Ishikawa (cell line): ENCODE data around the gene SELENOV.

Source experiments
- CEBPB ChIP-seq: IDR thresholded peaks from 2 replicates; pipeline ENCODE4 v1.6.1; 2012
- CREB1 ChIP-seq: IDR thresholded peaks from 2 replicates; pipeline ENCODE4 v1.6.1; 2012; ENCODE audit warnings: low read depth
- EGR1 ChIP-seq: IDR thresholded peaks from 2 replicates; pipeline ENCODE4 v1.6.1; 2012
- EP300 ChIP-seq: IDR thresholded peaks from 2 replicates; pipeline ENCODE4 v1.6.1; 2012; ENCODE audit warnings: borderline replicate concordance
- FOXM1 ChIP-seq: IDR thresholded peaks from 2 replicates; pipeline ENCODE4 v1.6.1; 2012; ENCODE audit warnings: low read depth, borderline replicate concordance
- NFIC ChIP-seq: IDR thresholded peaks from 2 replicates; pipeline ENCODE4 v1.6.1; 2012
- RAD21 ChIP-seq: IDR thresholded peaks from 2 replicates; pipeline ENCODE4 v1.6.1; 2012; ENCODE audit warnings: low read depth
- TAF1 ChIP-seq: IDR thresholded peaks from 2 replicates; pipeline ENCODE4 v1.6.1; 2012; ENCODE audit warnings: low read depth, mild to moderate bottlenecking
- TCF12 ChIP-seq: IDR thresholded peaks from 2 replicates; pipeline ENCODE4 v1.6.1; 2012; ENCODE audit warnings: low read depth
- TEAD4 ChIP-seq: IDR thresholded peaks from 2 replicates; pipeline ENCODE4 v1.6.1; 2012
- YY1 ChIP-seq: IDR thresholded peaks from 2 replicates; pipeline ENCODE4 v1.6.1; 2012; ENCODE audit warnings: low read depth
- ZBTB7A ChIP-seq: IDR thresholded peaks from 2 replicates; pipeline ENCODE4 v1.6.1; 2012; ENCODE audit warnings: low read depth
- TF ChIP-seq, protein P1 (sequence below): IDR thresholded peaks from 2 replicates; pipeline ENCODE4 v1.6.1; 2012; ENCODE audit warnings: low read depth, mild to moderate bottlenecking
- TF ChIP-seq, protein P2 (sequence below): IDR thresholded peaks from 2 replicates; pipeline ENCODE4 v1.6.1; 2012
- TF ChIP-seq, protein P3 (sequence below): IDR thresholded peaks from 2 replicates; pipeline ENCODE4 v1.6.1; 2012

SELENOV gene

DNA sequence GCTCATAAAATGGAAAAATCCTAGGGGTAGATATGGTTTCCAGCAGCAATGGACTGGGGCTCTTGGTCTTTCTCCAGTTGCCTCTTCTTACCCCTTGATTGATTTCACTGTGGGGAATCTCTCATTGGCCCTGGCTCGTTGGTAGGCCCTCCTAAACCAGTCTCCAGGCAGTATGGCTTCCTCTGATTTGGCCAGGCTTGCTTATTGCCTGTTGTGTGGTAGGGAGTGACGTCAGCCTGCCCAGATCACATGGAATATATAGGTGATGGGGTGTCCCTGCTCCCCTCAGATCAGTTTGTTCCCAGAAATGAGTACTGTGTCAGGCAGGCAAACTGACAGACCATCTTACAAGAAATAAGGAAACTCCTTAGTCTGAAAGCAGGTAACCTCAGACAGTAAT is 5.7 kb upstream of the SELENOV start:
- TF ChIP-seq NFIC (no peak), RAD21 (no peak), CEBPB (no peak), CREB1 (no peak), EGR1 (no peak), TCF12 (no peak), ZBTB7A (no peak), FOXM1 (no peak), YY1 (no peak), EP300 (no peak)
- TF ChIP-seq, protein P1, sequence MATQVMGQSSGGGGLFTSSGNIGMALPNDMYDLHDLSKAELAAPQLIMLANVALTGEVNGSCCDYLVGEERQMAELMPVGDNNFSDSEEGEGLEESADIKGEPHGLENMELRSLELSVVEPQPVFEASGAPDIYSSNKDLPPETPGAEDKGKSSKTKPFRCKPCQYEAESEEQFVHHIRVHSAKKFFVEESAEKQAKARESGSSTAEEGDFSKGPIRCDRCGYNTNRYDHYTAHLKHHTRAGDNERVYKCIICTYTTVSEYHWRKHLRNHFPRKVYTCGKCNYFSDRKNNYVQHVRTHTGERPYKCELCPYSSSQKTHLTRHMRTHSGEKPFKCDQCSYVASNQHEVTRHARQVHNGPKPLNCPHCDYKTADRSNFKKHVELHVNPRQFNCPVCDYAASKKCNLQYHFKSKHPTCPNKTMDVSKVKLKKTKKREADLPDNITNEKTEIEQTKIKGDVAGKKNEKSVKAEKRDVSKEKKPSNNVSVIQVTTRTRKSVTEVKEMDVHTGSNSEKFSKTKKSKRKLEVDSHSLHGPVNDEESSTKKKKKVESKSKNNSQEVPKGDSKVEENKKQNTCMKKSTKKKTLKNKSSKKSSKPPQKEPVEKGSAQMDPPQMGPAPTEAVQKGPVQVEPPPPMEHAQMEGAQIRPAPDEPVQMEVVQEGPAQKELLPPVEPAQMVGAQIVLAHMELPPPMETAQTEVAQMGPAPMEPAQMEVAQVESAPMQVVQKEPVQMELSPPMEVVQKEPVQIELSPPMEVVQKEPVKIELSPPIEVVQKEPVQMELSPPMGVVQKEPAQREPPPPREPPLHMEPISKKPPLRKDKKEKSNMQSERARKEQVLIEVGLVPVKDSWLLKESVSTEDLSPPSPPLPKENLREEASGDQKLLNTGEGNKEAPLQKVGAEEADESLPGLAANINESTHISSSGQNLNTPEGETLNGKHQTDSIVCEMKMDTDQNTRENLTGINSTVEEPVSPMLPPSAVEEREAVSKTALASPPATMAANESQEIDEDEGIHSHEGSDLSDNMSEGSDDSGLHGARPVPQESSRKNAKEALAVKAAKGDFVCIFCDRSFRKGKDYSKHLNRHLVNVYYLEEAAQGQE, result no peak
- TF ChIP-seq, protein P2, sequence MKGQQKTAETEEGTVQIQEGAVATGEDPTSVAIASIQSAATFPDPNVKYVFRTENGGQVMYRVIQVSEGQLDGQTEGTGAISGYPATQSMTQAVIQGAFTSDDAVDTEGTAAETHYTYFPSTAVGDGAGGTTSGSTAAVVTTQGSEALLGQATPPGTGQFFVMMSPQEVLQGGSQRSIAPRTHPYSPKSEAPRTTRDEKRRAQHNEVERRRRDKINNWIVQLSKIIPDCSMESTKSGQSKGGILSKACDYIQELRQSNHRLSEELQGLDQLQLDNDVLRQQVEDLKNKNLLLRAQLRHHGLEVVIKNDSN, result no peak
- TF ChIP-seq, protein P3, sequence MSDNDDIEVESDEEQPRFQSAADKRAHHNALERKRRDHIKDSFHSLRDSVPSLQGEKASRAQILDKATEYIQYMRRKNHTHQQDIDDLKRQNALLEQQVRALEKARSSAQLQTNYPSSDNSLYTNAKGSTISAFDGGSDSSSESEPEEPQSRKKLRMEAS, result no peak

DNA sequence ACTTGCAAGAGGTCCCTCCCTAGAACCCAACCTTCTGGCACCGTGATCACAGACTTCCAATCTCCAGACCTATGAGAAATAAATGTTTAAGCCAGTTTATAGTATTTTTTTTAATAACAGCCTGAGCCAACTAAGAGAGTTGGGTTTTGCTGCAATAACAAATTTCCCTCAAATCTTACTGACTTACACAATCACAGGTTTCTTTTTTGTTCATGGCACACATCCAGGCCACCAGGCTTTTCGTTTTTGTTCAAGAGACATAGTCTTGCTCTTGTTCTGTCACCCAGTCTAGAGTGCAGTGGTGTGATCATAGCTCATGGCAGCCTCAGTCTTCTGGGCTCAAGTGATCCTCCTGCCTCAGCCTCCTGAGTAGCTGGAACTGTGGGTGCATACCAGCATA is 2.0 kb upstream of the SELENOV start:
- TF ChIP-seq FOXM1 (no peak), TAF1 (no peak), EGR1 (no peak), CEBPB (no peak), TEAD4 (no peak), TCF12 (no peak), ZBTB7A (no peak)
- TF ChIP-seq, protein P2, result no peak
- TF ChIP-seq, protein P1, result no peak
- TF ChIP-seq, protein P3, result no peak

DNA sequence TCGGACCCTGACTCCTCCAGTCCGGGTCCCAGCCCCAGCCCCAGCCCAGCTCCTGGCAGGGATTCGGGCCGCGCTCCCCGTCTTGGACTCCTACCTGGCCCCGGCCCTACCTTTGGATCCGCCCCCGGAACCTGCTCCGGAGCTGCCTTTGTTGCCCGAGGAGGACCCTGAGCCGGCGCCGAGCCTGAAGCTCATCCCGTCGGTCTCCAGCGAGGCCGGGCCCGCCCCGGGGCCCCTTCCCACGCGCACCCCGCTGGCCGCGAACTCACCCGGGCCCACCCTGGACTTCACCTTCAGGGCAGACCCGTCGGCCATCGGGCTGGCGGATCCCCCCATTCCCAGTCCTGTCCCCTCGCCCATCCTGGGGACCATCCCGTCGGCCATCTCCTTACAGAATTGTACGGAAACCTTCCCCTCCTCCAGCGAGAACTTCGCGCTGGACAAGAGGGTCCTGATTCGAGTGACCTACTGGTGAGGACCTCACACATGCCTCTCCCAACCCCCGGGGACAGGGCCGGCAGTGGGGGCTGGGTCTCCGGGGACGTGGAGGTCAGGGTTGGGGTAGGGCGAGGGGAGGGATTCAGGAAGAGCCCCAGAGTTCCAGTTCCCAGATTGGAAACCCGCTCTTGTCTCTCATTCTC is 732 bp downstream of the SELENOV start:
- TF ChIP-seq ZBTB7A (0 out of 2 replicates have a peak, but pooled peaks have one; percentile 29), YY1 (no peak)

DNA sequence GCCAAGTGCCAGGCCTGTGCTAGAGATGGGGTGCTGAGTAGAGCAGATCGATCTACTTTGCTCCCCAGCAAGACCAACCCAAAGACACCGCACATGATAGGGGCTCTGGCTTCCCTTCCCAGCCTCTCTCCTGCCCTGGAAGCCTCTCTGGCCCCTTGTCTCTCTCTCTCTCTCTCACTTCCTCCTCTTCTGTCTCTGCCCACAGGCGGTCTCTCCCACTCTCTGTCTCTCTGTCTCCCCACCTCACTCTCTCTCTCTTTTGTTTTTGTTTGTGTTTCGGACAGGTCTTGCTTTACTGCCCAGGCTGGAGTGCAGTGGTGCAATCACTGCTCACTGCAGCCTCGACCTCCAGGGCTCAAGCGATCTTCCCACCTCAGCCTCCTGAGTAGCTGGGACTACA is 1.3 kb downstream of the SELENOV start:
- no peak for TF ChIP-seq EP300
- TF ChIP-seq, protein P2, result no peak

DNA sequence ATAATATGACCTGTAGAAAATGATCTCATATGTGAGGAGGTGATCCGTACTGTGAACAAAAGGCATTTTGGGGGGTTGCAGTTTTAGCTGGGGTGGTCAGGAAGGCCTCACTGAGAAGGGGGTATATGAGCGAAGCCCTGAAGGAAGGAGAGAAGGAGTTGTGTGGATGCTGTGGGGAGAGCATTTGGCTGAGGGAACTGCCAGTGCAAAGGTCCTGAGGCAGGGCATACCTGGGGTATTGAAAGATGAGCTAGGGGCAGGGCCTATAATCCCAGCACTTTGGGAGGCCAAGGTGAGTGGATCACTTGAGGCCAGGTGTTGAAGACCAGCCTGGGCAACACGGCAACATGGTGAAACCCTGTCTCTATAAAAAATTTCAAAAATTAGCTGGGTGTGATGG is 2.5 kb downstream of the SELENOV start:
- no peak for TF ChIP-seq TEAD4

DNA sequence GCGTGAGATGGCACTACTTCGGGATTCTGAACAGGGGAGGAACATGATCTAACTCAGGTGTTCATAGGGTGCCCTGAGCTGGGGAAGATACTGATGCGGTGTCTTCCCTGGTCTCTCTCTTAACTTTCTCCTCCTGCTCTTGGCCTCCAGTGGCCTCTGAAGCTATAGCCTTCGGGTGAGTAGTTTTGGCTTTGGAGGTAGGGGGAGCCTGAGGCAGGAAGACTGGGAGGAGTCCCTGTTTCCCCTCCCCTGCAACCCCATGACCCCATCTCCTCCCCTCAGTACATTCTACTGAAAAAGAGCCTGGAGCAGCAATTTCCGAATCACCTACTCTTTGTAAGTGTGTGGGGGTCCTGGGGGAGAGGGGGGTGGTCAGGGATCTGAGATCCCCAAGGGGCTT is 3.5 kb downstream of the SELENOV start:
- TF ChIP-seq, protein P1, result no peak
- TF ChIP-seq, protein P2, result no peak
- TF ChIP-seq TAF1, result no peak
- TF ChIP-seq EP300, result no peak
- TF ChIP-seq EGR1, result no peak
- TF ChIP-seq ZBTB7A, result no peak
- no peak for TF ChIP-seq TEAD4
- TF ChIP-seq CREB1, result no peak
- TF ChIP-seq TCF12, result no peak
- no peak for TF ChIP-seq CEBPB
- no peak for TF ChIP-seq YY1
